GM10266 (cell line): ENCODE measurements around the gene ALG6.
"Not testable (repeated sequence)": the region's sequence is repeated elsewhere in the genome, so short reads cannot be mapped to it uniquely, and the experiment has no call there.

Experiments
- DNase-seq: peaks from one replicate; pipeline ENCODE4 v3.0.0; 2012; ENCODE audit errors: extremely low spot score
- CTCF ChIP-seq: IDR thresholded peaks from 2 replicates; pipeline ENCODE4 v1.5.1; 2012; ENCODE audit warnings: mild to moderate bottlenecking, low read depth; ENCODE audit not compliant: control insufficient read depth, insufficient read depth; ENCODE audit errors: missing control alignments

Gene ALG6

GRCh38 chr1:63414691-63415365 is 47.4 kb downstream of the ALG6 start:
- no peak for DNase-seq
- no peak for TF ChIP-seq CTCF

- no peak for TF ChIP-seq CTCF
- no peak for DNase-seq
Observed at GRCh38 chr1:63418101-63418500, 50.7 kb downstream of the ALG6 start.

- DNase-seq: not testable (repeated sequence)
Observed at GRCh38 chr1:63420746-63421145, 53.3 kb downstream of the ALG6 start.

GRCh38 chr1:63423649-63424048 is 56.2 kb downstream of the ALG6 start:
- no peak for DNase-seq
- no peak for TF ChIP-seq CTCF

DNA sequence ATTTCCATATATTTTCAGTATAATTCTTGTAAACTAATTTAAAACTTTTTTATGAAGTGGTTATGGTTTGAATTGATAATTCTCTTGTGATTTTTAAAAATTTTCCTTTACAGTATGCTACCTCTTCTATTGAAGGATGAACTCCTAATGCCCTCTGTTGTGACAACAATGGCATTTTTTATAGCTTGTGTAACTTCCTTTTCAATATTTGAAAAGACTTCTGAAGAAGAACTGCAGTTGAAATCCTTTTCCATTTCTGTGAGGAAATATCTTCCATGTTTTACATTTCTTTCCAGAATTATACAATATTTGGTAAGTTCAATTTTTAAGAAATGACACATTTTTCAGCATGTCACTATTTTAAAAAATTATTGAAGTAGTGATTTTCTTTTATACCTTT is 61.4 kb downstream of the ALG6 start:
- no peak for DNase-seq
- no peak for TF ChIP-seq CTCF

DNA sequence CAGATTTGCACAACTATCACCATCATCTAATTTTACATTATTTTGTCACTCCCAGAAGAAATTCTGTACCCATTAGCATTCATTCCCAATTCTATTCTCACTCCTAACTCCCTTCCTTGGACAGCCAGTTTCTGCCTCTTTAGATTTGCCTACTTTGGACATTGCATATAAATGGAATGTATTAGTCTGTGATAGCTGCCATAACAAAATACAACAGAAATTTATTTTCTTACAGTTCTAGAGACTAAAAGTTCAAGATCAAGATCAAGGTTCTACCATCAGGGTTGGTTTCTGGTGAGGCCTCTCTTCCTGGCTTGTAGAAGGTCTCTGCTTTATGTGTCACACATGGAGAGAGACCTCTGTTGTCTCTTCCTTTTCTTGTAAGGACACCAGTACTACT is 61.9 kb downstream of the ALG6 start:
- TF ChIP-seq CTCF: no peak
- no peak for DNase-seq

GRCh38 chr1:63435161-63435560 is 67.7 kb downstream of the ALG6 start:
- no peak for TF ChIP-seq CTCF
- no peak for DNase-seq

GRCh38 chr1:63442141-63442475 is 74.7 kb downstream of the ALG6 start:
- no peak for DNase-seq
- no peak for TF ChIP-seq CTCF
